Caco-2 (cell line): ENCODE results near the gene FBH1. TPM values are rescaled to one million over a fixed set of nuclear protein-coding genes. Genes with fewer than 3 reads are reported as not detected.

Source experiments
- BruUV-seq: library from RNA; stranded (reverse); fragments of 400-500 nt; replicated peaks from 2 replicates; lab custom pipeline; 2021; lab: Mats Ljungman, UMichigan
- CTCF ChIA-PET: fragments of 300-600 bp; sonication (Branson Sonifier 250); formaldehyde crosslinking; loops from one replicate; lab custom pipeline; 2022; ENCODE audit warnings: antibody characterized with exemption; lab: Charles Lee
- POLR2A ChIA-PET: fragments of 300-600 bp; sonication (Branson Sonifier 250); formaldehyde crosslinking; loops from one replicate; lab custom pipeline; 2022; ENCODE audit warnings: antibody characterized with exemption; lab: Charles Lee
- DNase-seq, 2 experiments: peaks; one replicate each; pipeline versions ENCODE4 v3.0.0 to v3.0.0-alpha.2; 2020 to 2022
- H3K27me3 ChIP-seq: replicated peaks from 2 replicates; pipeline ENCODE4 v1.6.0; 2011; ENCODE audit warnings: low read length; ENCODE audit not compliant: control insufficient read depth, insufficient read depth
- H3K36me3 ChIP-seq: 2 replicates; pipeline ENCODE4 v1.5.1; 2011; ENCODE audit warnings: low read length; ENCODE audit not compliant: control insufficient read depth, insufficient read depth
- H3K4me1 ChIP-seq: fragments of 250-450 bp; sonication (Bioruptor Pico); 2 replicates; pipeline ENCODE4 v1.5.1; 2020; ENCODE audit warnings: mild to moderate bottlenecking
- H3K4me3 ChIP-seq: 2 replicates; pipeline ENCODE4 v1.5.1; 2011; ENCODE audit warnings: low read depth, mild to moderate bottlenecking, control low read depth, low read length
- H3K9me3 ChIP-seq: fragments of 250-450 bp; sonication (Bioruptor Pico); 2 replicates; pipeline ENCODE4 v1.5.1; 2020; ENCODE audit warnings: mild to moderate bottlenecking, moderate library complexity
- H3K27ac Mint-ChIP-seq: one replicate; pipeline ENCODE4 v1.8.0; 2022; ENCODE audit warnings: mixed read lengths; ENCODE audit not compliant: unreplicated experiment
- H3K27me3 Mint-ChIP-seq: one replicate; pipeline ENCODE4 v1.8.0; 2022; ENCODE audit warnings: mixed read lengths; ENCODE audit not compliant: insufficient read depth, unreplicated experiment
- H3K36me3 Mint-ChIP-seq: one replicate; pipeline ENCODE4 v1.8.0; 2022; ENCODE audit warnings: mild to moderate bottlenecking, mixed read lengths; ENCODE audit not compliant: insufficient read depth, unreplicated experiment
- H3K4me1 Mint-ChIP-seq: one replicate; pipeline ENCODE4 v1.8.0; 2022; ENCODE audit warnings: low read depth, mixed read lengths; ENCODE audit not compliant: unreplicated experiment
- H3K4me3 Mint-ChIP-seq: one replicate; pipeline ENCODE4 v1.8.0; 2022; ENCODE audit warnings: mild to moderate bottlenecking, moderate library complexity, mixed read lengths; ENCODE audit not compliant: unreplicated experiment
- H3K9me3 Mint-ChIP-seq: one replicate; pipeline ENCODE4 v1.8.0; 2022; ENCODE audit warnings: mixed read lengths; ENCODE audit not compliant: unreplicated experiment
- CTCF ChIP-seq, 2 experiments: fragments of 200-600 bp in 1 of 2; IDR thresholded peaks; 1 replicate in 1 of 2; 2 replicates in 1 of 2; pipeline versions ENCODE4 v1.5.1 to v1.8.0; 2011 to 2022; ENCODE audit warnings: antibody characterized with exemption in 1 of 2, control low read depth in 1 of 2, inconsistent platforms in 1 of 2, low read depth in 1 of 2, low read length in 1 of 2, mild to moderate bottlenecking in 1 of 2, moderate library complexity in 1 of 2; ENCODE audit not compliant: insufficient read depth in 1 of 2, severe bottlenecking in 1 of 2, unreplicated experiment in 1 of 2
- intact Hi-C: fragments of 100-400 bp; cut with micrococcal nuclease; formaldehyde crosslinking; loops from one replicate; pipeline ENCODE4 v1.10.0; 2022; ENCODE audit not compliant: unreplicated experiment
- total RNA-seq: library from RNA; stranded (reverse); gene quantifications from 2 replicates; pipeline ENCODE4 v1.2.3, GENCODE V29; 2022

Gene FBH1
- total RNA-seq, 1 experiment from 2014 or later: 83.3 TPM

GRCh38 chr10:5951167-5951711, 61.2 kb downstream of the FBH1 start:
- peak in 1 of 2 experiments; percentile 49 for DNase-seq
- Mint-ChIP-seq H3K36me3 (peaks cover 5% of the 10 kb centered on the region), H3K4me1 (peaks cover 11% of the 10 kb centered on the region), H3K9me3 (no peaks in the 10 kb centered on the region), H3K27me3 (no peaks in the 10 kb centered on the region), H3K27ac (peak overlapping the region; percentile 27), H3K4me3 (no peak overlapping the region)
- Histone ChIP-seq H3K9me3 (no peaks in the 10 kb centered on the region), H3K4me1 (peaks cover 3% of the 10 kb centered on the region; the same call in 1 of the 2 replicates), H3K4me3 (no peak overlapping the region), H3K27me3 (no peaks in the 10 kb centered on the region), H3K36me3 (no peaks in the 10 kb centered on the region)
- CTCF ChIA-PET: interaction anchor here (0.7 to 1.0 kb wide), 2 partner anchors 17 to 82 kb away, joined by 4 read pairs; no protein-coding TSS in a partner anchor
- POLR2A ChIA-PET: no interaction called here
- intact Hi-C loops: no loop called here
- BruUV-seq: no TSS peak
- TF ChIP-seq CTCF (IDR thresholded peaks at IDR 0.05; ENCODE audit: insufficient read depth in 1 of 2, low read depth in 1 of 2, low read length in 1 of 2, severe bottlenecking in 1 of 2, unreplicated experiment in 1 of 2): no peak

- Mint-ChIP-seq H3K36me3 (peaks cover 5% of the 10 kb centered on the region), H3K4me1 (peaks cover 11% of the 10 kb centered on the region), H3K4me3 (no peak overlapping the region), H3K27ac (no peak overlapping the region), H3K9me3 (no peaks in the 10 kb centered on the region), H3K27me3 (no peaks in the 10 kb centered on the region)
- no peaks in the 10 kb centered on the region for H3K27me3 ChIP-seq
- TF ChIP-seq CTCF (IDR thresholded peaks at IDR 0.05; ENCODE audit: insufficient read depth in 1 of 2, low read depth in 1 of 2, low read length in 1 of 2, severe bottlenecking in 1 of 2, unreplicated experiment in 1 of 2): no peak
- H3K9me3 ChIP-seq: no peaks in the 10 kb centered on the region
- H3K4me3 ChIP-seq: no peak overlapping the region
- intact Hi-C loops: no loop called here
- DNase-seq: no peak
- POLR2A ChIA-PET: no interaction called here
- no peaks in the 10 kb centered on the region for H3K36me3 ChIP-seq
- BruUV-seq: no TSS peak
- CTCF ChIA-PET: no interaction called here
- H3K4me1 ChIP-seq: peaks cover 3% of the 10 kb centered on the region; the same call in 1 of the 2 replicates
Observed at GRCh38 chr10:5951721-5952407, 61.8 kb downstream of the FBH1 start.

DNA sequence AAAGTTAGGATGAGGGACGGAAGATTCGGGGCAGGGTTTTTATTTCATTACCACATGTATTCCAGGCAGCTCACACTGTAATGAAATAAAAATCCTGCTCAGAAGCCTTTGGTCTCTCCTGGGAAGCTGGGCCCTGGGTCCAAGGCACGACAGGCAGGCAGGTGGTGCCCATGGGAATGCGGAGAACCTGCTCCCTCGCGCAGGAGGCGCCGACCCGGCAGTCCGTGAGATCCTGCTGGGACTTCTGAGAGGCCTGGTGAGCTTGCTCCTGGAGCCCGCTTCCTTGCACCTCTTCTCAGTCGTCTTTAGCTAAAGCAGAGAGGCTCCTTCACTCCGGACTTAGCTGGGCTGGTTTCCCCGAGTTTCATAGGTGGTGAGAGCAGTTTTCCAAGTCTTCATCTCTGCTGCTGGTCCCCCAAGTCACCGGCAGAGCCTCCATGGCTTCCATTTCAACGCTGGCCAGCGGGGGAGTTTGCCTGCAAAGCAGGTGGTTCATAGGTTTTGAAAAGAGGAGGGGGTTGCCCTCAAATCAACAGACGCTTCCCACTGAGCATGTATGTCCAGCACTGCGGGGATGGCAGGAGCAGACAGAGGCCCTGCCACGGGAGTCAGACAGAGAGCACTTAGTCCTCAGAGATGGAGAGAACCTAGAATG, 62.8 kb downstream of the FBH1 start:
- Mint-ChIP-seq H3K4me1 (peaks cover 11% of the 10 kb centered on the region), H3K4me3 (no peak overlapping the region), H3K9me3 (no peaks in the 10 kb centered on the region), H3K27me3 (no peaks in the 10 kb centered on the region), H3K36me3 (peaks cover 5% of the 10 kb centered on the region), H3K27ac (no peak overlapping the region)
- ChIA-PET CTCF (no interaction called here), POLR2A (no interaction called here)
- Histone ChIP-seq H3K27me3 (no peaks in the 10 kb centered on the region), H3K9me3 (no peaks in the 10 kb centered on the region), H3K4me3 (no peak overlapping the region), H3K4me1 (peaks cover 3% of the 10 kb centered on the region; the same call in 1 of the 2 replicates), H3K36me3 (no peaks in the 10 kb centered on the region)
- intact Hi-C loops: no loop called here
- no peak for DNase-seq
- no TSS peak for BruUV-seq
- TF ChIP-seq CTCF (IDR thresholded peaks at IDR 0.05; ENCODE audit: insufficient read depth in 1 of 2, low read depth in 1 of 2, low read length in 1 of 2, severe bottlenecking in 1 of 2, unreplicated experiment in 1 of 2): no peak
